ENCODE measurements around the gene IKZF5. TPM values are rescaled to one million over a fixed set of nuclear protein-coding genes. Genes with fewer than 3 reads are reported as not detected.

The IKZF5 gene
- total RNA-seq, 1 donor: 4.3 TPM

DNA sequence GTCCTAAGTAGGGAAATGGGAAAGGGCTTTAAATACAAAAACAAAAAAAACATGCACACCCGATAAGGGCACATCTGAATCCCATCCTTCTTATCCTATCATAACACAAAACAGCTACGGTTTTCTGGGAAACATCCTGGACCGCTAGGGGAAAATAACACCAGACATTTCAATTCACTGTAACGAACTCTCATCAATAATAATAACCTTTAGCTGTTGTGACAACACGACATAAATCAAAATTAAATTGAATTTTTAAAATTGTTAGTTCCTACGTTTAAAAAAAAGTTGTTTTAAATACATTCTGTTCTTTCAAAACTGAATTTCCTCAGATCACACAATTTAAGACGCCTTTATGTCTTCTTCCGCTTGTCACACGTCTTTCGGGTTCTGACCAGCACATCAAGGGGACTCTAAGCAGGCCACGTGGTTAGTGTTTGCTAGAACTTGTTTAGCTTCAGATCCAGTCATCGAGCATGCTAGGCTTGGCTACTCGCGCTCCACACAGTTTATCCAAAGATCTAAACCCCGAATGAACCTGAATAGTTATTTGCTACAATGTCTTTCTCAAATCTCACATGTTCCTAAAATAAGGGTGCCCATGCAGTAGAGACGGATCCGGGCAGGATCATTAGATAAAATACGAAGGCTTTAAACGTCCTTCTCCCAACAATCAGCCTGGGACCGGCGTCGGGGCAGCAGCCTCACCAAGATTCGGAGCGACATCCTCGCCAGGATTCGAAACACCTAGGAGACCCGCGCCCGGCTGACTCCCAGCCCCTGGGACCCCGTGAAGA is 839 bp downstream of the IKZF5 start:
- DNase-seq (ENCODE audit: low read depth): peak; percentile 67
- H3K4me3 ChIP-seq (ENCODE audit: low read depth, low read length): peak overlapping the region; percentile 97
- TF ChIP-seq, protein P1, sequence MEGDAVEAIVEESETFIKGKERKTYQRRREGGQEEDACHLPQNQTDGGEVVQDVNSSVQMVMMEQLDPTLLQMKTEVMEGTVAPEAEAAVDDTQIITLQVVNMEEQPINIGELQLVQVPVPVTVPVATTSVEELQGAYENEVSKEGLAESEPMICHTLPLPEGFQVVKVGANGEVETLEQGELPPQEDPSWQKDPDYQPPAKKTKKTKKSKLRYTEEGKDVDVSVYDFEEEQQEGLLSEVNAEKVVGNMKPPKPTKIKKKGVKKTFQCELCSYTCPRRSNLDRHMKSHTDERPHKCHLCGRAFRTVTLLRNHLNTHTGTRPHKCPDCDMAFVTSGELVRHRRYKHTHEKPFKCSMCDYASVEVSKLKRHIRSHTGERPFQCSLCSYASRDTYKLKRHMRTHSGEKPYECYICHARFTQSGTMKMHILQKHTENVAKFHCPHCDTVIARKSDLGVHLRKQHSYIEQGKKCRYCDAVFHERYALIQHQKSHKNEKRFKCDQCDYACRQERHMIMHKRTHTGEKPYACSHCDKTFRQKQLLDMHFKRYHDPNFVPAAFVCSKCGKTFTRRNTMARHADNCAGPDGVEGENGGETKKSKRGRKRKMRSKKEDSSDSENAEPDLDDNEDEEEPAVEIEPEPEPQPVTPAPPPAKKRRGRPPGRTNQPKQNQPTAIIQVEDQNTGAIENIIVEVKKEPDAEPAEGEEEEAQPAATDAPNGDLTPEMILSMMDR (IDR thresholded peaks at IDR 0.05; ENCODE audit: insufficient read depth, low read depth, low read length): no peak

DNA sequence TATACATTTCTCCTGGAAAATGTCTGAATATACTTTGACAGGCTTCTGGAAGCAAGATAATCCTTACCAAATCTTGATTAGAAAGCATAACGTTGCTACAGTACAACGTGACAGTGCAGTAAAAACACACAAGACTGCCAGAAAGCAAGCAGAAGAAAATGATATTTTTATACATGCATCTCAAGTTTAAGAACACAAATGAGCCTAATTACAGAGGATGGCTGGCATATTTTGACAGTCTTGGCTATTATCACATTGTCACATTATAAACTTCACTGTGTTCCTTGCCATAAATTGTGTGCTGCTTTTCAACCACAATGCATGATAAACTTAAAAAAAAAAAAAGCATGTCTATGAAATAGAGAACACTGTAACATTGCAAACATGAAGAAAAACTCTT is 4.3 kb downstream of the IKZF5 start:
- TF ChIP-seq, protein P1 (IDR thresholded peaks at IDR 0.05; ENCODE audit: insufficient read depth, low read depth, low read length): no peak
- DNase-seq (ENCODE audit: low read depth): no peak

DNA sequence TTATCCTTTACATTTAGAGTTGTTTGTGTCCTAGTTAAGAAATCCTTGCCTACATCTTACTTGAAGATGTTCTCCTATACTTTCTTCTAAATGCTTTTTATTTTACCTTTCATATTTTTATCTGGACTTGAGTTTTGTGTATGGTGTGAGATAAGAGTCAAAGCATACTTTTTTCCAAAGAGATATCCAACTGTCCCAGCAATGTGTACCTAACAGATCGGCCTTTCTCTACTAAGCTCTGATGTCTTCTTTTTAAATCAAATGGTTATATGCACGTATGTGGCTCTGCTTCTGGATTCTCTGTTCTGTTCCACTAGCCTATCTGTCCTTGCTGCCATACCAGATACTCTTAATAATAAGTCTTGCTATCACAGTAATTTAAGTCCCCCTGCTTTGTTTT is 7.2 kb downstream of the IKZF5 start:
- no peak overlapping the region for H3K4me3 ChIP-seq (ENCODE audit: low read depth, low read length)
- TF ChIP-seq, protein P1 (IDR thresholded peaks at IDR 0.05; ENCODE audit: insufficient read depth, low read depth, low read length): no peak
- DNase-seq (ENCODE audit: low read depth): no peak

More for the DNA sequence above, 4.3 kb downstream of the IKZF5 start:
- H3K4me3 ChIP-seq (ENCODE audit: low read depth, low read length): no peak overlapping the region

DNA sequence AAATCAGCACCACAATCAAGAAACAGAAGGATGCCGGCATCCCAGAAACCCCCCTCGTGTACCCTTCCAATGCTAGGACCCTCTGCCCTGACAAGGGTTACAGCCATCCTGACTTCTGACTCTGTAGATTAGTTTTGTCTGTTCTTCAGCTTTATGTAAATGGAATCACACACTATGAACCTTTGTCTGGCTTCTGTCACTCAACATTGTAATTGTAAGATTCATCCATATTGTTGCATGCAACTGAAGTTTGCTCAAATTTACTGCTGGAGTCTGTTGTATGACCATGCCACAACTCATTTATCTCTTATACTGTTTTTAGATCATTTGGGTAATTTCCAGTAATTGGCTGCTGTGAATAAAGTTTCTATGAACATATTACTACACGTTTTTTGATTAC is 8.4 kb downstream of the IKZF5 start:
- no peak for DNase-seq (ENCODE audit: low read depth)
- TF ChIP-seq, protein P1 (IDR thresholded peaks at IDR 0.05; ENCODE audit: insufficient read depth, low read depth, low read length): no peak
- no peak overlapping the region for H3K4me3 ChIP-seq (ENCODE audit: low read depth, low read length)

DNA sequence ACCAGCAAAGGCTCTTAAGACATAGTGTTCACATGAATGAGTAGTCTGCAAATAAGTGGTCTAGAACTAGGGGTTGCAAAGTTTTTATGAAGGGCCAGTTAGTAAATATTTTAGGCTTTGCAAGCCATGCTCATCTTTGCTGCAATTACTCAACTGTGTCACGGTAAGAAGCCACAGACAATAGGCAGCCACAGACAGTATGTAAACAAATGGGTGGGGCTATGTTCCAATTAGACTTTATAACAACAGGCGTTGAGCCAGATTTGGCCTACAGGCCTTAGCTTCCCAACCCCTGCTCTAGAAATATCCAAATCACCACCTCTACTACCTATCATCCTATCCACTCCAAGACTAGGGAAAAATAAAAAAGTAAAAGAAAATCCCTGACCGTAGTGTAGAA is 9.2 kb downstream of the IKZF5 start:
- TF ChIP-seq, protein P1 (IDR thresholded peaks at IDR 0.05; ENCODE audit: insufficient read depth, low read depth, low read length): no peak
- no peak overlapping the region for H3K4me3 ChIP-seq (ENCODE audit: low read depth, low read length)
- peak; percentile 54 for DNase-seq (ENCODE audit: low read depth)

DNA sequence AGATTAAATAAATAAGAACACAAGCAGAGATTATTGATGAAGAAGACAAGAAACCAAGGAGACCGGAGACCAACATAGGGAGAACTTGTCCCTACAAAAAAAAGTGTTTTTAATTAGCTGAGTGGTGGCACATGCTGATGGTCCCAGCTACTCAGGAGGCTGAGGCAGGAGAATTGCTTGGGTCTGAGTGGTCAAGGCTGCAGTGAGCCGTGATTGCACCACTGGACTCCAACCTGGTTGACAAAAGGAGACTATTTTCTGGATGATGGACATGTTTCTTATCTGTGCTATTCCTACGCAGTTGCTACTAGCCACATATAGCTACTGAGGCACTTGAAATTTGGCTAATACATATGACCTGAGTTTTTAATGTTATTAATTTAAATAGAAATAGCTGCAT is 9.7 kb downstream of the IKZF5 start:
- H3K4me3 ChIP-seq (ENCODE audit: low read depth, low read length): no peak overlapping the region
- no peak for DNase-seq (ENCODE audit: low read depth)
- TF ChIP-seq, protein P1 (IDR thresholded peaks at IDR 0.05; ENCODE audit: insufficient read depth, low read depth, low read length): no peak

Measured in fibroblast of villous mesenchyme (primary cell).